Upper lobe of right lung (tissue), 1 donor: ENCODE measurements around the gene MMEL1. TPM values are rescaled to one million over a fixed set of nuclear protein-coding genes. Genes with fewer than 3 reads are reported as not detected.
"Not testable (repeated sequence)": the region's sequence is repeated elsewhere in the genome, so short reads cannot be mapped to it uniquely, and the experiment has no call there.

Source experiments
- ATAC-seq: fragments of 200-7000 bp; cut with Tn5 transposase; one replicate; pipeline ENCODE4 v1.9.1; 2020; ENCODE audit warnings: mild to moderate bottlenecking, moderate library complexity
- DNase-seq: peaks from one replicate; pipeline ENCODE4 v3.0.0-alpha.2; 2020
- H3K27ac ChIP-seq: fragments of 200-600 bp; one replicate; pipeline ENCODE4 v1.8.0; 2022
- H3K27me3 ChIP-seq: fragments of 200-600 bp; one replicate; pipeline ENCODE4 v1.8.0; 2022; ENCODE audit warnings: mild to moderate bottlenecking
- H3K36me3 ChIP-seq: fragments of 200-600 bp; one replicate; pipeline ENCODE4 v1.8.0; 2022
- H3K4me1 ChIP-seq: fragments of 200-600 bp; one replicate; pipeline ENCODE4 v1.8.0; 2022
- H3K4me3 ChIP-seq: fragments of 200-600 bp; one replicate; pipeline ENCODE4 v1.8.0; 2022; ENCODE audit warnings: mild to moderate bottlenecking
- H3K9me3 ChIP-seq: fragments of 200-600 bp; one replicate; pipeline ENCODE4 v1.8.0; 2022
- intact Hi-C: fragments of 100-400 bp; cut with DNase I; formaldehyde crosslinking; loops from one replicate; pipeline ENCODE4 v1.11.0; 2022
- total RNA-seq: library from RNA; stranded (reverse); fragmentation: NEBNext Ultra II Directional; extraction: Animal tissue kit (Norgen Biotek cat#: 25700); gene quantifications from one replicate; pipeline ENCODE4 v1.2.1, GENCODE V29; 2021
- TF ChIP-seq, protein P1 (sequence below): fragments of 200-600 bp; IDR thresholded peaks from one replicate; pipeline ENCODE4 v1.8.0; 2022; ENCODE audit warnings: antibody characterized with exemption
- donor health status: DM: no; HTN: yes; CAD: no; lungs with severe emphysema.

The MMEL1 gene
- total RNA-seq, 1 donor from 2014 or later: 3.2 TPM

DNA sequence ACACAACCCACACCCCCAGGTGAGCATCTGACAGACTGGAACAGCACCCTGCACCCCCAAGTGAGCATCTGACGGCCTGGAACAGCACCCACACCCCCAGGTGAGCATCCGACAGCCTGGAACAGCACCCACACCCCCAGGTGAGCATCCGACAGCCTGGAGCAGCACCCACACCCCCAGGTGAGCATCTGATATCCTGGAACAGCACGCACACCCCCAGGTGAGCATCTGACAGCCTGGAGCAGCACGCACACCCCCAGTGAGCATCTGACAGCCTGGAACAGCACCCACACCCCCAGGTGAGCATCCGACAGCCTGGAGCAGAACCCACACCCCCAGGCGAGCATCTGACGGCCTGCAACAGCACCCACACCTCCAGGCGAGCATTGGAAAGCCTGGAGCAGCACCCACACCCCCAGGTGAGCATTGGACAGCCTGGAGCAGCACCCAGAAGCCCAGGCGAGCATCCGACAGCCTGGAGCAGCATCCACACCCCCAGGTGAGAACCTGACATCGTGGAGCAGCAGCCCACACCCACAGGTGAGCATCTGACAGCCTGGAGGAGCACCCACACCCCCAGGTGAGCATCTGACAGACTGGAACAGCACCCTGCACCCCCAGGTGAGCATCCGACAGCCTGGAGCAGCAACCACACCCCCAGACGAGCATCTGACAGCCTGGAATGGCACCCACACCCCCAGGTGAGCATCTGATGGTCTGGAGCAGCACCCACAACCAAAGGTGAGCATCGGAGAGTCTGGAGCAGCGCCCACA lies 19.5 kb upstream of the MMEL1 start:
- H3K4me3 ChIP-seq, H3K27ac ChIP-seq, intact Hi-C loops, H3K36me3 ChIP-seq, H3K9me3 ChIP-seq, H3K27me3 ChIP-seq, H3K4me1 ChIP-seq: not testable (repeated sequence)
- peak; percentile 33 for ATAC-seq
- DNase-seq: peak; percentile 60

DNA sequence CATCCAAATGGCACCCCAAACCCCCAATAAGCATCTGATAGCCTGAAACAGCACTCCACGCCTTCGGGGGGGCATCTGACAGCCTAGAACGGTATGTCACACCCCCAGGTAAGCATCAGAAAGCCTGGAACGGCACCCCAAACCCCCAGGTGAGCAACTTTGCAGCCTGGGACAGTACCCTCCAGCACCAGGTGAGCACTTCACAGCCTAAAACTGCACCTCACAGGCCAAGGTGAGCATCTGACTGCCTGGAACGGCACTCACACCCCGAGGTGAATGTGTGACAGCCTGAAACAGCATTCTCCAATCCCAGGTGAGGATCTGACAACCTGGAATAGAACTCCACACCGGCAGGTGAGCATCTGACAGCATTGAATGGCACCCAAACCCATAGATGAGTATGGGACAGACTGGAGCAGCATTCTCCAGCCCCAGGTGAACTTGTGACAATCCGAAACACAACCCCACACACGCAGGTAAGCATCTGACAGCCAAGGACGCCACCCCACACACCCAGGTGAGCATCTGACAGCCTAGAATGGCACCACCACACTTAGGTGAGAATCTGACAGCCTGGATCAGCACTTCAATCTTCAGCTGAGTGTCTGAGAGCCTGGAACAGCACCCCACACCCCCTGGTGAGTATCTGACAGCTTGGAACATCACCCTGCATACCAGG lies 18.3 kb upstream of the MMEL1 start:
- Histone ChIP-seq H3K36me3 (no peaks in the 10 kb centered on the region), H3K9me3 (peaks cover 14% of the 10 kb centered on the region), H3K4me3 (no peak overlapping the region), H3K4me1 (no peaks in the 10 kb centered on the region), H3K27me3 (no peaks in the 10 kb centered on the region), H3K27ac (no peak overlapping the region)
- peak; percentile 28 for DNase-seq
- intact Hi-C loops: no loop called here
- TF ChIP-seq, protein P1, sequence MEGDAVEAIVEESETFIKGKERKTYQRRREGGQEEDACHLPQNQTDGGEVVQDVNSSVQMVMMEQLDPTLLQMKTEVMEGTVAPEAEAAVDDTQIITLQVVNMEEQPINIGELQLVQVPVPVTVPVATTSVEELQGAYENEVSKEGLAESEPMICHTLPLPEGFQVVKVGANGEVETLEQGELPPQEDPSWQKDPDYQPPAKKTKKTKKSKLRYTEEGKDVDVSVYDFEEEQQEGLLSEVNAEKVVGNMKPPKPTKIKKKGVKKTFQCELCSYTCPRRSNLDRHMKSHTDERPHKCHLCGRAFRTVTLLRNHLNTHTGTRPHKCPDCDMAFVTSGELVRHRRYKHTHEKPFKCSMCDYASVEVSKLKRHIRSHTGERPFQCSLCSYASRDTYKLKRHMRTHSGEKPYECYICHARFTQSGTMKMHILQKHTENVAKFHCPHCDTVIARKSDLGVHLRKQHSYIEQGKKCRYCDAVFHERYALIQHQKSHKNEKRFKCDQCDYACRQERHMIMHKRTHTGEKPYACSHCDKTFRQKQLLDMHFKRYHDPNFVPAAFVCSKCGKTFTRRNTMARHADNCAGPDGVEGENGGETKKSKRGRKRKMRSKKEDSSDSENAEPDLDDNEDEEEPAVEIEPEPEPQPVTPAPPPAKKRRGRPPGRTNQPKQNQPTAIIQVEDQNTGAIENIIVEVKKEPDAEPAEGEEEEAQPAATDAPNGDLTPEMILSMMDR: no peak
- no peak for ATAC-seq

DNA sequence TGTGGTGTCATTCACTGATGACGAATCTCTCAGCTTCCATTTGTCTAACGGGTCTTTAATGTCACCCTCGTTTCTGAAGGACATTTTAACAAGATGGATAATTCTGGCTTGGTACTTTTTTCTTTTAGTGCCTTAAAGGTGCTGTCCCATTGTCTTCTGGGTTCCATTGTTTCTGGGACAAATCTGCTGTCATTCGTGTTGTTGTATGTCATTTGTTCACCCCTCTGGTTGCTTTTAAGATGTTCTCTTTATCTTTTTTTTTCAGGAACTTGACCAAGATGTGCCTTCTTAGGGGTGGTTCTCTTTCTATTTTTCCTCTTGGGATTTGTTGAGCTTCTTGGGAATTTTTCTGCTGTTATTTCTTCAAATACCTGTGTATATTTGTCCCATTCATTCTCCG lies 14.0 kb upstream of the MMEL1 start:
- intact Hi-C loops: loop anchor here (10.0 kb wide), 1 partner anchor 232 kb away; the partner anchor contains the start of gene PEX10
- Histone ChIP-seq H3K4me3 (no peak overlapping the region), H3K9me3 (peaks cover 15% of the 10 kb centered on the region), H3K27me3 (no peaks in the 10 kb centered on the region), H3K27ac (no peak overlapping the region), H3K4me1 (peaks cover 9% of the 10 kb centered on the region), H3K36me3 (no peaks in the 10 kb centered on the region)
- TF ChIP-seq, protein P1: no peak
- DNase-seq (no peak), ATAC-seq (no peak)

DNA sequence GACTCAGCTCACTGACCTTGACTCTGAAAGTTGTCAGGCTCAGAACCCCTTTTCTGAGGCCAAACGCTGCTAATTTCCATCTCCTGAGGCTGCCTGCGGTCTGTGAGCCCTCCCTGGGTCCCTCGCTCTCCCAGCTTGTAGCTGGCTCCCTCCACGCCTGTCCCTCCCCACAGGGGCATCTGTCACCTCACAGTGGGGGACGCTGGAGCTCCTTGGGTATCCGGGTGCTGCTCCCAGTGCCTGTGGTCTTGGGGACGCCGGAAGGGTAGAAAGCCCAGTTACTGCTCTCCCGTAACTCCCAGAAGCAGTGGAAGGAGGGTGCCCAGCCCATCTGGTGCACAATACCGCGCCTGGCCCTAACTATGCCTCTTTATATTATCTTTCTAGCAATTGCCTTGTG lies 13.0 kb upstream of the MMEL1 start:
- Histone ChIP-seq H3K4me3 (no peak overlapping the region), H3K9me3 (peaks cover 15% of the 10 kb centered on the region), H3K4me1 (peaks cover 11% of the 10 kb centered on the region), H3K27ac (no peak overlapping the region), H3K36me3 (no peaks in the 10 kb centered on the region), H3K27me3 (no peaks in the 10 kb centered on the region)
- ATAC-seq (no peak), DNase-seq (peak; percentile 31)
- intact Hi-C loops: loop anchor here (10.0 kb wide), 1 partner anchor 231 kb away; the partner anchor contains the start of gene PEX10
- TF ChIP-seq, protein P1: no peak

DNA sequence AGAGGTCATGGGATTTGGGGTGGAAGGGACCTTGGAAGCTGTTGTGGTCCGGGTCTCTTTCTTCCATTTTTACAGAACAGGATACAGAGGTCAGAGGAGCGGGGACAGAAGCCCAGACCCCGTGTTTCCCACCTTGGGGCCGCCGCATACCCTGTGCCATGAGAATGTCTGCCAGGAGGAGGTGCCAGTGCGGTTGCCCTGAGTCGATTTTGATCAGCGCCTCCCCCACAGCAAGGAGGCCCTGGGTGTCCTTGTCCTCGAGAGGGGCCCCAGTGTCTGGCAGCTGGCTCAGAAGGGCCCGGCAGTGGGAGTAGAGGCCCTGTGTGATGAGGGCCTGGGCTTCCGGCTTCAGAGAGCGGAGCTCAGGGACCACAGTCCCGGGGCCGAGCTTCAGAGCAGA lies 12.3 kb upstream of the MMEL1 start:
- H3K27me3 ChIP-seq: no peaks in the 10 kb centered on the region
- H3K9me3 ChIP-seq: peaks cover 15% of the 10 kb centered on the region
- no peaks in the 10 kb centered on the region for H3K36me3 ChIP-seq
- DNase-seq (peak; percentile 42), ATAC-seq (no peak)
- peaks cover 11% of the 10 kb centered on the region for H3K4me1 ChIP-seq
- H3K4me3 ChIP-seq: no peak overlapping the region
- no peak overlapping the region for H3K27ac ChIP-seq
- intact Hi-C loops: loop anchor here (10.0 kb wide), 1 partner anchor 230 kb away; the partner anchor contains the start of gene PEX10
- TF ChIP-seq, protein P1: no peak

DNA sequence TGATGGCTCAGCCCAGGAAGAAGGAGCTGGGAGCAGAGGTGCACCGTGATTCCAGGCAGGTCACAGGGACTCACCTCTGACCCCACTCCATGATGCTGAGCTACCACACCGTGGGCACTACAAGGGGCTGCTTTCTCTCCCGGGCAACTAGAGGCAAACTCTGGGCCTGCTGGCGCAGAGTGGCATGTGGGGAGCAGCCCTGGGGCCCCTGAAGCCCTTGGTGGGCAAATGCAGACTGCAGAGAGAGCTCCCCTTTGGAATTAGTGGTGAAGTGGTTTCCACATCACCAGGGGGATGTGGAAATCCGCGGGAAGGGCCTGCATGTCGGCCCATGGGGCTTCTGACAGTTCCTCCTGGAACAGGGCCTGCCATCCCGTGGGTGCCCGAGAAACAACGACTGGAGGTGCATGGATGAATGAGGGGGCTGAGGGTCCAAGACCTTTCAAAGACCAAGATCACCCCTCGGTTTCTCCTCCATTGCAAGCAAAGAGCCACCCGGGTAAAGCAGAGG lies 11.8 kb upstream of the MMEL1 start:
- DNase-seq (peak; percentile 62), ATAC-seq (no peak)
- Histone ChIP-seq H3K27ac (no peak overlapping the region), H3K36me3 (no peaks in the 10 kb centered on the region), H3K4me3 (no peak overlapping the region), H3K4me1 (peaks cover 11% of the 10 kb centered on the region), H3K27me3 (no peaks in the 10 kb centered on the region), H3K9me3 (peaks cover 15% of the 10 kb centered on the region)
- TF ChIP-seq, protein P1: no peak
- intact Hi-C loops: loop anchor here (10.0 kb wide), 1 partner anchor 230 kb away; the partner anchor contains the start of gene PEX10
